SJSA1 (cell line): ENCODE measurements around the gene CRMP1. TPM values are rescaled to one million over a fixed set of nuclear protein-coding genes. Genes with fewer than 3 reads are reported as not detected.

ENCODE experiments used
- DNase-seq, 2 experiments: peaks; one replicate each; pipeline ENCODE4 v3.0.0-alpha.2; 2015 to 2020; ENCODE audit warnings: low spot score in 2 of 2, low read depth in 1 of 2
- H3K27ac ChIP-seq: fragments of 250-450 bp; sonication (Bioruptor Pico); 2 replicates; pipeline ENCODE4 v1.5.1; 2020; ENCODE audit warnings: mild to moderate bottlenecking, moderate library complexity
- H3K27me3 ChIP-seq: fragments of 250-450 bp; sonication (Bioruptor Pico); replicated peaks from 2 replicates; pipeline ENCODE4 v1.5.1; 2020; ENCODE audit warnings: mild to moderate bottlenecking, moderate library complexity
- H3K36me3 ChIP-seq: fragments of 250-450 bp; sonication (Bioruptor Pico); 2 replicates; pipeline ENCODE4 v1.5.1; 2020; ENCODE audit warnings: mild to moderate bottlenecking
- H3K4me1 ChIP-seq: fragments of 250-450 bp; sonication (Bioruptor Pico); replicated peaks from 2 replicates; pipeline ENCODE4 v1.6.1; 2021; ENCODE audit warnings: mild to moderate bottlenecking
- H3K4me3 ChIP-seq: fragments of 250-450 bp; sonication (Bioruptor Pico); 2 replicates; pipeline ENCODE4 v1.5.1; 2020; ENCODE audit warnings: mild to moderate bottlenecking
- H3K9me3 ChIP-seq: fragments of 250-450 bp; sonication (Bioruptor Pico); replicated peaks from 2 replicates; pipeline ENCODE4 v1.5.1; 2020; ENCODE audit warnings: mild to moderate bottlenecking
- total RNA-seq: library from RNA; depleted of rRNA; stranded (reverse); fragments of >200 nt; shearing (Covaris generic); gene quantifications from 2 replicates; pipeline ENCODE4 v1.2.3, GENCODE V29; 2014

Gene CRMP1
- total RNA-seq, 1 experiment from 2014 or later: not detected

- Histone ChIP-seq H3K4me1 (no peaks in the 10 kb centered on the region), H3K27me3 (peaks cover 11% of the 10 kb centered on the region), H3K36me3 (no peaks in the 10 kb centered on the region), H3K4me3 (no peak overlapping the region), H3K9me3 (no peaks in the 10 kb centered on the region), H3K27ac (no peak overlapping the region)
- DNase-seq: no peak
Measured at GRCh38 chr4:5889002-5889696, 3.7 kb downstream of the CRMP1 start.

- peaks cover 11% of the 10 kb centered on the region for H3K27me3 ChIP-seq
- no peak overlapping the region for H3K27ac ChIP-seq
- H3K36me3 ChIP-seq: no peaks in the 10 kb centered on the region
Measured at GRCh38 chr4:5888222-5889001, 4.5 kb downstream of the CRMP1 start.

GRCh38 chr4:5887361-5888221, 5.3 kb downstream of the CRMP1 start:
- Histone ChIP-seq H3K9me3 (no peaks in the 10 kb centered on the region), H3K4me3 (no peak overlapping the region), H3K4me1 (no peaks in the 10 kb centered on the region), H3K36me3 (no peaks in the 10 kb centered on the region), H3K27me3 (peaks cover 11% of the 10 kb centered on the region), H3K27ac (no peak overlapping the region)
- no peak for DNase-seq

More at GRCh38 chr4:5888222-5889001, 4.5 kb downstream of the CRMP1 start:
- Histone ChIP-seq H3K9me3 (no peaks in the 10 kb centered on the region), H3K4me3 (no peak overlapping the region), H3K4me1 (no peaks in the 10 kb centered on the region)
- DNase-seq: no peak

- H3K4me1 ChIP-seq: no peaks in the 10 kb centered on the region
- H3K27ac ChIP-seq: no peak overlapping the region
- H3K36me3 ChIP-seq: no peaks in the 10 kb centered on the region
- H3K27me3 ChIP-seq: peaks cover 8% of the 10 kb centered on the region
- H3K9me3 ChIP-seq: no peaks in the 10 kb centered on the region
- no peak for DNase-seq
- no peak overlapping the region for H3K4me3 ChIP-seq
Measured at GRCh38 chr4:5887011-5887360, 5.9 kb downstream of the CRMP1 start.

- Histone ChIP-seq H3K36me3 (no peaks in the 10 kb centered on the region), H3K9me3 (no peaks in the 10 kb centered on the region), H3K27me3 (no peaks in the 10 kb centered on the region; the same call in 1 of the 2 replicates), H3K4me3 (no peak overlapping the region), H3K4me1 (no peaks in the 10 kb centered on the region), H3K27ac (no peak overlapping the region)
- no peak for DNase-seq
Measured at GRCh38 chr4:5885733-5886132, 7.2 kb downstream of the CRMP1 start.

- H3K27ac ChIP-seq: no peak overlapping the region
- no peak overlapping the region for H3K4me3 ChIP-seq
- H3K36me3 ChIP-seq: no peaks in the 10 kb centered on the region
- H3K4me1 ChIP-seq: no peaks in the 10 kb centered on the region
- H3K27me3 ChIP-seq: no peaks in the 10 kb centered on the region; the same call in 1 of the 2 replicates
- DNase-seq: no peak
- no peaks in the 10 kb centered on the region for H3K9me3 ChIP-seq
Measured at GRCh38 chr4:5884796-5885195, 8.1 kb downstream of the CRMP1 start.

- Histone ChIP-seq H3K4me1 (no peaks in the 10 kb centered on the region), H3K4me3 (no peak overlapping the region), H3K9me3 (no peaks in the 10 kb centered on the region), H3K27ac (no peak overlapping the region), H3K27me3 (no peaks in the 10 kb centered on the region; the same call in 1 of the 2 replicates), H3K36me3 (no peaks in the 10 kb centered on the region)
- DNase-seq: no peak
Measured at GRCh38 chr4:5883916-5884315, 9.0 kb downstream of the CRMP1 start.

GRCh38 chr4:5882947-5883346, 9.9 kb downstream of the CRMP1 start:
- H3K4me1 ChIP-seq: no peaks in the 10 kb centered on the region
- DNase-seq: no peak
- H3K36me3 ChIP-seq: no peaks in the 10 kb centered on the region
- no peaks in the 10 kb centered on the region for H3K9me3 ChIP-seq
- no peaks in the 10 kb centered on the region; the same call in 1 of the 2 replicates for H3K27me3 ChIP-seq
- H3K4me3 ChIP-seq: no peak overlapping the region
- H3K27ac ChIP-seq: no peak overlapping the region

- Histone ChIP-seq H3K36me3 (no peaks in the 10 kb centered on the region), H3K9me3 (no peaks in the 10 kb centered on the region), H3K4me1 (no peaks in the 10 kb centered on the region), H3K27ac (no peak overlapping the region), H3K4me3 (no peak overlapping the region), H3K27me3 (no peaks in the 10 kb centered on the region)
- no peak for DNase-seq
Measured at GRCh38 chr4:5881340-5881739, 11.5 kb downstream of the CRMP1 start.

- no peak for DNase-seq
- Histone ChIP-seq H3K9me3 (no peaks in the 10 kb centered on the region), H3K4me3 (no peak overlapping the region), H3K36me3 (no peaks in the 10 kb centered on the region), H3K27ac (no peak overlapping the region), H3K27me3 (no peaks in the 10 kb centered on the region), H3K4me1 (no peaks in the 10 kb centered on the region)
Measured at GRCh38 chr4:5878359-5878758, 14.5 kb downstream of the CRMP1 start.

- Histone ChIP-seq H3K36me3 (no peaks in the 10 kb centered on the region), H3K4me1 (no peaks in the 10 kb centered on the region), H3K4me3 (no peak overlapping the region), H3K27ac (no peak overlapping the region), H3K9me3 (no peaks in the 10 kb centered on the region), H3K27me3 (no peaks in the 10 kb centered on the region)
- DNase-seq: no peak
Measured at GRCh38 chr4:5877392-5877791, 15.5 kb downstream of the CRMP1 start.

- DNase-seq: peak in 1 of 2 experiments; percentile 0
Measured at GRCh38 chr4:5874811-5875449, 18.0 kb downstream of the CRMP1 start.

GRCh38 chr4:5870701-5871100, 22.2 kb downstream of the CRMP1 start:
- Histone ChIP-seq H3K27ac (no peak overlapping the region), H3K9me3 (no peaks in the 10 kb centered on the region), H3K27me3 (no peaks in the 10 kb centered on the region), H3K36me3 (no peaks in the 10 kb centered on the region), H3K4me3 (no peak overlapping the region), H3K4me1 (no peaks in the 10 kb centered on the region)
- DNase-seq: no peak

More at GRCh38 chr4:5874811-5875449, 18.0 kb downstream of the CRMP1 start:
- no peaks in the 10 kb centered on the region for H3K36me3 ChIP-seq
- no peak overlapping the region for H3K27ac ChIP-seq
- no peak overlapping the region for H3K4me3 ChIP-seq
- H3K27me3 ChIP-seq: no peaks in the 10 kb centered on the region
- H3K4me1 ChIP-seq: no peaks in the 10 kb centered on the region
- H3K9me3 ChIP-seq: no peaks in the 10 kb centered on the region
